Head of caudate nucleus (tissue), 42 donors: ENCODE results near the gene ITGB2.

Experiments
- DNase-seq, 42 donors: peaks; one replicate each; pipeline versions ENCODE4 v3.0.0 to v3.0.0-alpha.2; 2020 to 2021; ENCODE audit warnings: mixed read lengths in 7 of 42
- intact Hi-C: fragments of 100-400 bp; cut with DNase I; formaldehyde crosslinking; loops from one replicate; pipeline ENCODE4 v1.15.0; 2022

The ITGB2 gene

DNA sequence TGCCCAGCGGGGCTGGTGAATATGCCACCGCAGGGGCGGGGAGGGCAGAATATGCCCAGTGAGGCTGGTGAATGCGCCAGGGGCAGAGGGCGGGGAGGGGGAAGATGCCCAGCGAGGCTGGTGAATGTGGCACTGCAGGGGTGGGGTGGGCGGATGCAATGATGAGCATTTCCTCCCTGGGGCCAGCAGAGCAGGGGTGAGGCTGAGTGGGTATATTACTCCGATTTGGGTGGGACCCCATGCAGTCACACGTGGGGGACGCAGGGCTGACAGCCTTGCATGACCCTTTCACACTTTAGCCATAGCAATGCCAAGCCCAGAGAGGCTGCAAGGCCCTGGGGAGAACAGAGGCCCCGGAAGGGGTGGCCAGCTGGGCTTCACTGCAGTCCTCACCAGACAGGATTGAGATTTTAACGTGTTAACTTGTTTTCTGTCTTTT is 9.9 kb upstream of the ITGB2 start:
- intact Hi-C loops, result loop anchor here (10.0 kb wide), 1 partner anchor 126 kb away; the partner anchor contains the start of gene UBE2G2
- no peak for DNase-seq

DNA sequence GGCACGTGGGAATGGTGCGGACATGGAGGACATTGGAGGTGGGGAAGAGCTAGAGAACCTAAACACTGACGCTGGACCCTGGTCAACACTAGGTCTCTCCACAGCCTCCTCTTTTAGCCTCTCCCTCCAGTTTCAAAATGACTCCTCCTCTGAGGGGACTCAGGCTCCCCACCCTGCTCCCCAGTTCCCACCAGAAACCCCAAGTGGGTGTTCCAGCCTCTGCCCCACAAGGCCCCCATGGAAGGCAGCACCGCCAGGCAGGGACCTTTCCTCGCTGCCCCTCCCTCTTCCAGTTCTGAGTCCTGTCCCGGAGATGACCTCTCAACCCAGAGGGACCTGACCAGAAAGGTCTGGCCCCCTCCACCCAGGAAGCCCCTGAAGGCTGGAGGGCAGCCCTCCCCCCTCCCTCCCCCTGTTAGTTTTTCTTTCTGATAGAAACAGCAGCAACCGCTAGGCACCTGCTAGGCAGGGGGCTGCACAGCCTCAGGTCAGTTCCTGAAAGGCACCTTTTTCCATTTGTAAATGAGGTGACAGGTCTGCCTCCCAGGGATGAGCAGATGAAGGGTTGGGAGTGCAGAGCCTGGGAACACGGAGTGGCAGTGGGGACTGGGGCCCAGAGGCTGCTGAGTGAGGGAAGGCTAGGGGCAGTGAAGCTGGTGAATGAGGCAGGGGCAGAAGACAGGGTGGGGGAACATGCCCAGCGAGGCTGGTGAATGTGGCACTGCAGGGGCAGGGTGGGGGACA is 9.3 kb upstream of the ITGB2 start:
- DNase-seq, result no peak
- intact Hi-C loops, result loop anchor here (10.0 kb wide), 2 partner anchors 55 to 125 kb away; partner anchors contain the start of genes PTTG1IP and UBE2G2

DNA sequence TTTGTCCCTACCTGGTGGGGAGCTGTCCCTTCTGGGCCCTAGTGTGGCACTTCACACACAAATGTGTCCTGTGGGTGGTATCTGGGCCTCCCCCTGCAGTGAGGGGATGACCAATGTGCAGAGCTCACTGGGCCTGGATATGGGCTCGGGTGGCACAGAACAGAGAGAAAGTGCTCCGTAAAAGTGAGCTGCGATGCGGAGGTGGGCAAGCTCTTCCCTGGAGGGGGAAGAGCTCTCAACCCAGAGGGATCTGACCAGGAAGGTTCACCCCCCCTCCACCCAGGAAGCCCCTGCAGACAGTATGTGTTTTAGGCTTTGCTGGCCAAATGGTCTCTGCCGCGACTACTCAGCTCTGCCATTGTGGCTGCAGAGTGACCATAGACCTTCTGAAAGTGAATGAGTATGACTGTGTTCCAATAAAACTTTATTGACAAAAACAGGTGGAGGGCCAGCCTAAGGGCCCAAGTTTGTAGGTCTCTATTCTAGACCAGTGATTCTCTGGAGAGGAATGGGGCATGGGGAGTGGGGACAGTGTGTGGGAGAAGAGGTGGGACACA is 8.6 kb upstream of the ITGB2 start:
- intact Hi-C loops, result loop anchor here (10.0 kb wide), 1 partner anchor 55 kb away; the partner anchor contains the start of gene PTTG1IP
- DNase-seq, result no peak

DNA sequence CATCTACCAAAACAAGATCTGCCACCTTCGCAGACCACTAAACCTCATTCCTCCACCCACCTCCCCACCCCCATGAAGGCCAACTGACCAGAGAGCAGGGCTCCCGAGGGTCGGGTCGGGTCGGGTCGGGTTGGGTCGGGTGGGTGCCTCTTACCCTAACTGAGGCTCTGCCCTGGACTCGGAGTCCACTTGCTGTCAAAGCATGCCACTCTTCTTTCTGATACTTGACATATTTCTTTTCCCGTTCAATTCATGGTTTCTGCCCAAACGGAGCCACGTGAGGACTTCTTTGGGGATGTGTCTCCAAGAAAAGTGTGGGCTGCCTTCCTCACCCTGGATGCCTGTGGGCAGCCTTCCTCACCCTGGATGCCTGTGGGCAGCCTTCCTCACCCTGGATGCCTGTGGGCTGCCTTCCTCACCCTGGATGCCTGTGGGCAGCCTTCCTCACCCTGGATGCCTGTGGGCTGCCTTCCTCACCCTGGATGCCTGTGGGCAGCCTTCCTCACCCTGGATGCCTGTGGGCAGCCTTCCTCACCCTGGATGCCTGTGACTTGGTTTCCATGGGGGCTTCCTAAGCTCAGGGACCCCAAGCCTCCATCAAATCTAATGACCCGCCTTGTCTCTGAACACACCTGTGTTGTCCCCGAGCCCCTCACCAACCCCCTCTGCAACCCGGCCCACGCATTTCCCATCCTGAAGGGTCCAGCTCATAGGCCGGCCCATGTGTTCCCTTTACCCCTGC is 8.0 kb upstream of the ITGB2 start:
- intact Hi-C loops, result loop anchor here (10.0 kb wide), 1 partner anchor 54 kb away; the partner anchor contains the start of gene PTTG1IP
- DNase-seq, result peak in 1 of 42 donors; percentile 54

DNA sequence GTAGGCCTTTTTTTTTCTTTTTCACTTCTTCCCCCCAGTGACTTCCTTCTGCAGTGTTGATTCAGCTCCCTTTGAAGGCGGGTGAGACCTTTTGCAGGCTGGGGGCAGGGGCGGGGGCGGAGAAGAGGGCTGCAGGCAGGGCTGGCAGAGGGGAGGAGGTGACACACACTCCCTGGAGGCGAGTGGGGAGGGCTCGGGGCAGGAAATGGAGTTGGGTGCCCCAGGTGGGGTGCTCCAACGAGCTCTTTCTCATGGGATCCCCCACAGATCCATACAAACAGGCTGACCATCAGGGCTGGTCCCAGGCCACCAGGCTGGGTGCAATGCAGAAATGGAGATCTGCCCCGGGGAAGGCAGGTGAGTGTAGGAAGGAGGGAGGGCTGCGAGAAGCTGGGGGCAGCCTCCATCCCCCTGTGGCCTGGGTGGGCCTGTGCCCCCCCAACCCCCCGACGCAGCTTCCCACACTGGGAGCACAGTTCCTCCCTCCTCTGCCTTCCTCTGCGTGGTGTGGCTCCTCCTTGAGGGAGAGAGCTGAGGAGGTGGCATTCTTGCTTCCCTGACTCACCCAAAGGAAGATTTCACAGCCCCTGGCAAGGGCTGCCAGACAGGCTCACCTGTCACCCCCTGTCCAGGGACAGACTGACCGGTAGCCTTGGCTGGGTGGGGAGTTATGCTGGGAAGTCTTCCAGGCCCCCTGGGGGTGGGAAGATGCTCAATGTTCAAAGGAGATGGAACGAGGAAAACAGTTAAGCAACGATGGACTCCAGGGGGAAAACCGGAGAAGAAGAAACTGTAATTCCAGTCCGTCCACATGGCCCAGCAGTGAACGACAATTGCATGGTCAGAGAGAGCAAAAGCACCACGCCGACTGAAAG is 7.1 kb upstream of the ITGB2 start:
- intact Hi-C loops, result loop anchor here (10.0 kb wide), 1 partner anchor 53 kb away; the partner anchor contains the start of gene PTTG1IP
- DNase-seq, result peak in 39 of 42 donors; percentile 44 to 90 (median 69)

DNA sequence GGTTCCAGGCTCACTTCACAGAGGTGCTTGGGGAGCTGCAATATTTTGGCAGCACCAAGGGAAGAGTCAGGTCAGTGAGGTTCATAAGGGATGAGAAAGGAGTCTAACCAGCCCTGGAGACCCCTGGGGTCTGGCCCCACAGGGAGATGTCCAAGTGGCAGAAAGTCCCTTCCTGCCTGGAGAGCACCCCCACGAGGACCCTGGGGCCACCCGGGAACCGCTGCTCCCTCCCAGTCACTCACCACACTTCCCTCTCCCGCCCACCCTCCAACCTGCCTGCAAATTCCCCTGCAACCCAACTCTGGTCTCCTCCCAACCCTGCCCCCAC is 6.5 kb upstream of the ITGB2 start:
- intact Hi-C loops, result loop anchor here (10.0 kb wide), 1 partner anchor 52 kb away; the partner anchor contains the start of gene PTTG1IP
- DNase-seq, result peak in 1 of 42 donors; percentile 70

DNA sequence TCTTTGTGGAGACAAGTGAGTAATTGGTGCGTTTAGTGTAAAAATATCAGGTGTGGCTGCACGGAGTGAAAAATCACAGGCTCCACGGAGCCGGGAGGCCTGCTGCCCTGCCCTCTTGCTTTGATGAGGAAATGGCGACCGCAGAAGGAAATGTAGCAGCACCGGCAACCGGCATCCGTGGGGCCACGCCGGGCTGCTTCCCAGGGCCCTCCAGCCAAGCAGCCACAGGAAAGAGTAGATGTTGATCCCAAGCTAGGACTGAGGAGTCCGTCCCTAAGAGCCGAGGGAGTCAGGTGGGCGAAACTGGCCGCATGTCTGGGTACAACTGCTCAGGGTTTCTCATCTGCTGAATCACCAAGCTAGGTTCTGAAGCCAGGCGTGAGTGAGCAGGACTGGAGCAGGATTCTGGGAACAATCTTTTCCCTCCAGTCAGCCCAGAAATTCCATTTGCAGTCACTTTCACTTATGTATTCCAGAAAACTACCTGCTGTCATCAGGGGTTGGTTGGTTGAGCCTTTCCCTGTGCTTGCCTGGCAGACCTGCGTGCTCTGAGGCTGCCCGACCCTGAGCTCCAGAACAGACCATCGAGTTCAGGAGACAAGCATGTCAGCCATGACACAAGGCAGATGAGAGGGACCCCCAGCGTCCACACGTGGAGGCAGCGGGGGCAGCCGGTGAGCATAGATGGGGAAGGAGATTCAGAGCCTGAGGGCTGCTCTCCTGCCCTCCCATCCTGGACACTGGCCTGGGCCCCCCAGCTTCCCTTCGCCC is 5.8 kb upstream of the ITGB2 start:
- DNase-seq, result no peak
- intact Hi-C loops, result loop anchor here (10.0 kb wide), 1 partner anchor 52 kb away; the partner anchor contains the start of gene PTTG1IP

DNA sequence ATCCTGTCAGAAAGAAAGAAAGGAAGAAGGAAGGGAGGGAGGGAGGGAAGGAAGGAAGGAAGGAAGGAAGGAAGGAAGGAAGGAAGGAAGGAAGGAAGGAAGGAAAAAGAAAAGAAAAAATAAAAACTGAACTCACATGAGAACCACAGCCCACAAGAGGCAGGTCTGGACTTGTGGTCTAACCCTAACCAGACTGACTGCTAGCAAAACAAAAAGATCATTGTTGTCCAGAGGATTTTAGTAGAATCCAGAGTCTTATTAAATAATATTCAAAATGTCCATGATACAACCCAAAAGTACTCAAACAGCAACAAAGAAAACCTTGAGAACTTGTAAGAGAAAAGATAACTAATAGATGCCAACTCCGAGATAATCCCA is 4.7 kb upstream of the ITGB2 start:
- intact Hi-C loops, result loop anchor here (10.0 kb wide), 1 partner anchor 51 kb away; the partner anchor contains the start of gene PTTG1IP
- no peak for DNase-seq

DNA sequence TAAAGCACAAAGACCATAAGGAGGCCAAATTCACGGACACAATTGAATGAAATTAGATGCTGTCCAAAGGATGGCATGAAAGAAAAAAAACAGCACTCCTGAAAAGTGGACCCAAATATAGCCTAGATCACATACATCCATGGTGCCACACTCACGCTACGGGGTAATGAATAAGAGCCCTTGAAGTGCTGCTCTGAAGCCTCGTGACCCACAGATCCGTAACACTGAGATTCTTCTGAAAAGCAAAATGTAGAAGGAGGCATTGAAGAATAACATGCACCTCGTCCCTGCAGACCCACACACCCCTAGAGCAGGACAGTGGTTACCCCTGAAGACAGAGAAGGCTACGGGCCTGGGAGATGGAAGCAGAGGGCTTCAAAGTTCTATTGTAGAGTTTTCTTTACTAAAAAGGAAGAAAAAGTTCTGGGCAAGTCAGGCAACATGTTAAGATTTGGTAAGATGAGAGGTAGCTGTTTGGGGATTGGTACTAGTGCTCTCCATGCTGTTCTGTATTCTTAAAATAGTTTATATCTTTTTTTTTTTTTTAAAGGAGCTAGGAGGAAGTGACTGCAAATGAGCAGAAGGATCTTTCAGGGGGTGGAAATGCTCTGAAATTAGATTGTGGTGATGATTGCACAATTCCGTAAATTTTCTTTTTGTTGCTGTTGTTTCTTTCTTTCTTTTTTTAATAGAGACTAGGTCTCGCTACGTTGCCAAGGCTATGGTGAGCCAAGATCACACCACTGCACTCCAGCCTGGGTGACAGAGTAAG is 4.1 kb upstream of the ITGB2 start:
- intact Hi-C loops, result loop anchor here (10.0 kb wide), 1 partner anchor 50 kb away; the partner anchor contains the start of gene PTTG1IP
- DNase-seq, result no peak

DNA sequence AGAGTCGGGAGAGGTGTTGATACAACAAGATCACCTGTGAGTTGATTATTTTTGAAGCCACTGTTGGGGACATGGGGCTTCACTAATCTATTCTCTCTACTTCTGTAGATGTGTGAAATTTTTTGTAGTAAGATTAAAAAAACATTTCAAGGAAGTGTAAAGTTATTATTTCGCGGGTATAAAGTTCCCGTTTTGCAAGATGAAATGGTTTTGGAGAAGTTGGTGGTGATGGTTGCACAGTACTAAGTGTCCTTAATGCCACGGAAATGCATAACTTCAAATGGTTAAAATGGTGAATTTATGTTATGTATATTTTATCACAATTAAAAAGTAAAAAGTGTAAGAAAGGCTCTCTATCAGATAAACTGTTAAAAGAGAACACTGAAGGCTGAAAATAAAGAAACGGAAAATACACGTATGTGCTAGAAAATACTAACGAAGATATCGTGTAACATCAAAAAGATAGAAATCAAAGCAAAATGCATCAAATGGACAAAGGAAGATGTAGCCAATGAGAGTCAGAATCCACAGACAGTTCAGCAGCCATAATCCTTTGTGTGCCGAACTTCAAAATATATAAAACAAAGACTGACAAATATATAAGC is 2.9 kb upstream of the ITGB2 start:
- no peak for DNase-seq
- intact Hi-C loops, result loop anchor here (10.0 kb wide), 1 partner anchor 49 kb away; the partner anchor contains the start of gene PTTG1IP

DNA sequence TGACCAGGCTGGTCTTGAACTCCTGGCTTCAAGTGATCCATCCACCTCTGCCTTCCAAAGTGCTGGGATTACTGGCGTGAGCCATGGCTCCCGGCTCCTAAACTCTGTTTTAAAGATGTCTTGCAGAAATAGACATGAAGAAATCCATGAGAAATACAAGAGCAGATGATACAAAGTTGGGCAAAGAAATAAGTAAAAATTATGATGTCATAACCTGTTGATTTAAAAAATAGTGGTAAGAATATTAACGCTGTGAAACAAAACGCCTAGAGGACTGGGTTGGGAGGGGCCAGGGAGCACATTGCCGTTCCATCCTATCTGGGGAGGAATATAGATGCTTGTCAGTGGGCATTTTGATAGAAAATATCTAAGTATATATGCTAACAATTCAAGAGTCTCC is 1.2 kb upstream of the ITGB2 start:
- DNase-seq, result no peak
- intact Hi-C loops, result loop anchor here (10.0 kb wide), 1 partner anchor 47 kb away; the partner anchor contains the start of gene PTTG1IP

DNA sequence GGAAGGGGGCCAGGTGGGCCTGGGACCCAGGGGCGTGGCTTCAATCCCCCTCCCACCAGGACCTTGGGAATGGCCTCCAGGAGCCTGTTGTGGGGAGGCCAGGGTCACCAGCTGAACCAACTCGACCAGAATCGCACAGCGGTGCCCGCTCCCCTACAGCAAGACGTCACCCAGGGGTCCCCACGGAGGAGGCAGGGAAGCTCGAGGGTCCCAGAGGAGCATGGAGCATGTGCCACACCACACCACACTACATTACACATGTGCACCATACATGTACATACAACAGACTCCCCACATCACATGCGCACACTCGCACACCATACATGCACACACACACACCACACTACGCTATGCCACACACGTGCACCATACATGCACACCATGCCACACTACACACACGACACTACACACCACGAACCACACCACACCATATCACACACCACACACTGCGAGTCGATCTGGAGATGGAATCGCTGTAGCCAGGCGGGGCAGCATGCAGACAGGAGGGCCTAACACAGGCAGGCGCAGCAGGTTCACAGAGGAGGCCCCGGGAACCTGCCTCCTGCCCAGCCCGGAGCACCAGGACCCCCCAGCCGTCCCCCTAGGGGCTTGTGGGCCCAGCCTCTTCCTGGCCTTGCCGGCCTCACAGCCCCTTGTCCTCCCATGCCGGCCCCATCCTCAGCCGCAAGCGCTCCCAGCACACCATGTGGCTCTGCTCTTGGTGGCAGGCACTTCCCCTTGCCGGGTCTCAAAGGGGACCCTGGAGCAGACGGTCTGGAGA is 596 bp downstream of the ITGB2 start:
- intact Hi-C loops, result loop anchor here (10.0 kb wide), 1 partner anchor 45 kb away; the partner anchor contains the start of gene PTTG1IP
- no peak for DNase-seq

DNA sequence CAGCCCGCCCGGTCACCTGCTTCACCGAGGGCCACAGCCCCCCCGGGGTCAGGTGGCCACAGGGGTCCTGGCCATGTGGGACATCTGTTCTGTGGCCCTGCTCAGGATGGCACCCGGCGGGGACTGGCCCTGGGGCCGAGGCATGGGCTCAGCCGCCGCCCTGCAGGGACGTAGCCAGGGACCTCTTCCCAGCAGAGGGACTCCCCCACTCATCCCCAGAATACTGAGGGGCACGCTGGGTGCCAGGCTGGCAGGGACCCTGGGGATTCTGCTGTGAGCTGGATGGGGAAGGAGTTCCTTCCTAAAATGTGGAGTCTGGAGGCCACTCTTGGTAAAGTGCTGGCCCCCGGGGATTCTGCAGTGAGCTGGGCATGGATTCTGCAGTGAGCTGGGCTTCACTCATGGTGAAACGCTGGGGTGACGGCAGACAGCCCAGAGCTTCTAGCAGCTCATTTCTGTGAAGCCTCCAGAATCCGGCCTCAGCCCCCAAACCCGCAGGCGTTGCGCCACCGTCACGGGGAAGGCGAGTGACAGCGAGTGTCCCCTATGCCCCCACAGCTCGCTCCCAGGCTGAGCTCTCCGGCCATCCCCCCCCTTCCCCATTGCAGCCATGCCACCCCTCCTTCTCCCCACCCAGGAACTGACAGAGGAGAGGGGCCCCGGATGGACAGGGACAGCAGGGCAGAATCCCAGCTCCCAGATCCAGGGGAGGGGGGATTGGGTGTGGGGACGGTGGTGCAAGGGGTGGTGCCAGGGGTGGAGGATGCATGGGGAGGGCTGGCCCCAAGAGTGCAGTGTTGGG is 1.4 kb downstream of the ITGB2 start:
- intact Hi-C loops, result no loop called here
- DNase-seq, result peak in 16 of 42 donors; percentile 14 to 59 (median 38)

DNA sequence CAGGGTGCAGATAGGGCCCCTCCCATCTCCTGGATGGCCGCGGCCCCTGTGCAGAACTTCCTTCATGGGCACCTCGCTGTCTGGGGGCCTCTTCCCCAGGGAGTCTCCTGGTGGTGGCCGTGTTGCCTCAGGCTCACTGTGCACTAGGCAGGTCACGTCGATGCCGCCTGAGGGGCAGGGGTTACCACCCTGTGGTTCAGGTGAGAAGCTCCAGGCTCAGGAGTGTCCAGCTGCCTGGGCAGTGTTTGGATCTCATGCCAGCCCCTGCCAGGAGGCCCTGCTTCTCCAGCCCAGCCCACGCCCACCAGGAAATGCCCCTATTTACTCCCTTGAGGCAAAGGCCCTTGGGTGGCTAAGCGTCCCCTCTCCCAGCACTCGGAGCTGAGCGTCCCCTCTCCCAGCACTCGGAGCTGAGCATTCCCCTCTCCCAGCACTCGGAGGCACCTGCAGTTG is 2.1 kb downstream of the ITGB2 start:
- intact Hi-C loops, result no loop called here
- no peak for DNase-seq

DNA sequence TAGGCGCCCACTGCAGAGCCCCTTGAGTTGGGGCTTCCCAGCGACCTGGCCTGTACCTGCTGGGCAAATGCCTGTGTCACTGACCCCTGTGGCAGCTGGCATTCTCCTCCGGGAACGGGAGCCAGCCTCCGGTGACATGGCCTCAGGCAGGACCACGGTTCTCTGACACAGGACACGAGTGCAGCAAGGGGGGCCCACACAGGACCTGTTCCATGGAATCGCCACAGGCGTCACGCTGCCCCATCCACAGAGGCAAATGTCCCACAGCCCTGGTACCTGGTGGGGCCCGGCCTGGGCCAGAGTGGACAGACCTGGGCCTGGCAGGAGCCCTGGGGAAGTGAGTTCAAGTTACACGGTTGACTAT is 2.6 kb downstream of the ITGB2 start:
- no peak for DNase-seq
- intact Hi-C loops, result no loop called here
